Skeletal muscle tissue (tissue), 4 donors: Measurements from ENCODE around the gene EXOSC3. TPM values are rescaled to one million over a fixed set of nuclear protein-coding genes. Genes with fewer than 3 reads are reported as not detected.
"Not testable (repeated sequence)": the region's sequence is repeated elsewhere in the genome, so short reads cannot be mapped to it uniquely, and the experiment has no call there.

Experiments
- H3K27ac ChIP-seq: one replicate; pipeline ENCODE4 v1.7.0; 2013; ENCODE audit warnings: mild to moderate bottlenecking, low read depth, low read length, inconsistent platforms
- H3K27me3 ChIP-seq, 3 donors: one replicate each; pipeline ENCODE4 v1.7.0; 2013; ENCODE audit warnings: low read length in 3 of 3; ENCODE audit not compliant: control insufficient read depth in 3 of 3, insufficient read depth in 3 of 3
- H3K36me3 ChIP-seq, 3 donors: one replicate each; pipeline ENCODE4 v1.7.0; 2013; ENCODE audit warnings: low read length in 3 of 3; ENCODE audit not compliant: control insufficient read depth in 3 of 3, insufficient read depth in 3 of 3
- H3K4me1 ChIP-seq, 3 donors: one replicate each; pipeline ENCODE4 v1.7.0; 2013; ENCODE audit warnings: low read length in 3 of 3, mild to moderate bottlenecking in 3 of 3; ENCODE audit not compliant: control insufficient read depth in 3 of 3, insufficient read depth in 3 of 3
- H3K4me3 ChIP-seq, 3 donors: one replicate each; pipeline ENCODE4 v1.7.0; 2013; ENCODE audit warnings: low read length in 3 of 3
- H3K9ac ChIP-seq, 3 donors: one replicate each; pipeline ENCODE4 v1.7.0; 2013; ENCODE audit warnings: low read length in 3 of 3, mild to moderate bottlenecking in 3 of 3, moderate library complexity in 2 of 3, low read depth in 1 of 3
- H3K9me3 ChIP-seq, 3 donors: one replicate each; pipeline ENCODE4 v1.7.0; 2013; ENCODE audit warnings: low read length in 3 of 3; ENCODE audit not compliant: control insufficient read depth in 3 of 3
- total RNA-seq: library from RNA; depleted of rRNA; stranded (reverse); fragments of >200 nt; gene quantifications from one replicate; pipeline ENCODE4 v1.2.3, GENCODE V29; 2014
- donor health status: Osteomylitis.

The EXOSC3 gene
- total RNA-seq, 1 donor from 2014 or later: 26.1 TPM

- H3K9ac ChIP-seq: peak within 1 kb of the TSS; percentile 81 to 87 (median 82)
- H3K4me3 ChIP-seq: peak within 1 kb of the TSS; percentile 88 to 96 (median 94)
- no peaks in the 10 kb centered on the region for H3K27me3 ChIP-seq
- no peaks in the 10 kb centered on the region for H3K9me3 ChIP-seq
- no peaks in the 10 kb centered on the region for H3K36me3 ChIP-seq
- peak within 1 kb of the TSS; percentile 26 for H3K27ac ChIP-seq
- peaks cover 9 to 12% (median 12%) of the 10 kb centered on the region in 3 donors for H3K4me1 ChIP-seq
Observed at GRCh38 chr9:37753489-37754190, 31.2 kb downstream of the EXOSC3 start, which contains the start of gene TRMT10B. Gene TRMT10B (plus strand): TSS chr9:37753805. CDS start chr9:37761932, 8,127 bp downstream.

- Histone ChIP-seq H3K9me3 (no peaks in the 10 kb centered on the region), H3K27me3 (no peaks in the 10 kb centered on the region), H3K27ac (no peak overlapping the region), H3K4me1 (peaks cover 9 to 12% (median 12%) of the 10 kb centered on the region in 3 donors), H3K4me3 (peak overlapping the region; percentile 88 to 96 (median 94)), H3K9ac (peak overlapping the region; percentile 76 to 87 (median 81)), H3K36me3 (no peaks in the 10 kb centered on the region)
Observed at GRCh38 chr9:37752642-37753488, 32.0 kb downstream of the EXOSC3 start.

GRCh38 chr9:37752112-37752511 is 32.8 kb downstream of the EXOSC3 start:
- not testable (repeated sequence) for H3K9me3 ChIP-seq, H3K36me3 ChIP-seq, H3K9ac ChIP-seq, H3K4me3 ChIP-seq, H3K27me3 ChIP-seq, H3K27ac ChIP-seq
- peaks cover 9 to 12% (median 12%) of the 10 kb centered on the region in 3 donors for H3K4me1 ChIP-seq

- H3K27ac ChIP-seq, H3K9ac ChIP-seq, H3K4me3 ChIP-seq, H3K36me3 ChIP-seq, H3K9me3 ChIP-seq, H3K27me3 ChIP-seq: not testable (repeated sequence)
- H3K4me1 ChIP-seq: peaks cover 9 to 12% (median 12%) of the 10 kb centered on the region in 3 donors
Observed at GRCh38 chr9:37751704-37752103, 33.2 kb downstream of the EXOSC3 start.

GRCh38 chr9:37751186-37751585 is 33.7 kb downstream of the EXOSC3 start:
- H3K4me3 ChIP-seq: no peak overlapping the region
- H3K36me3 ChIP-seq: no peaks in the 10 kb centered on the region
- H3K27ac ChIP-seq: no peak overlapping the region
- H3K9me3 ChIP-seq: no peaks in the 10 kb centered on the region
- H3K27me3 ChIP-seq: no peaks in the 10 kb centered on the region
- no peak overlapping the region for H3K9ac ChIP-seq
- H3K4me1 ChIP-seq: peaks cover 9 to 12% (median 12%) of the 10 kb centered on the region in 3 donors

GRCh38 chr9:37749129-37749528 is 35.7 kb downstream of the EXOSC3 start:
- peaks cover 2 to 7% (median 7%) of the 10 kb centered on the region in 3 donors for H3K4me1 ChIP-seq
- no peak overlapping the region for H3K9ac ChIP-seq
- no peak overlapping the region for H3K4me3 ChIP-seq
- H3K9me3 ChIP-seq: no peaks in the 10 kb centered on the region
- no peaks in the 10 kb centered on the region for H3K36me3 ChIP-seq
- H3K27ac ChIP-seq: no peak overlapping the region
- H3K27me3 ChIP-seq: no peaks in the 10 kb centered on the region

- H3K27me3 ChIP-seq: no peaks in the 10 kb centered on the region
Observed at GRCh38 chr9:37747271-37747753, 37.6 kb downstream of the EXOSC3 start.

GRCh38 chr9:37746448-37747270 is 38.2 kb downstream of the EXOSC3 start:
- Histone ChIP-seq H3K36me3 (no peaks in the 10 kb centered on the region), H3K27ac (no peak overlapping the region), H3K9me3 (no peaks in the 10 kb centered on the region), H3K27me3 (no peaks in the 10 kb centered on the region), H3K9ac (no peak overlapping the region), H3K4me1 (no peaks in the 10 kb centered on the region), H3K4me3 (no peak overlapping the region)

More at GRCh38 chr9:37747271-37747753, 37.6 kb downstream of the EXOSC3 start:
- H3K4me1 ChIP-seq: no peaks in the 10 kb centered on the region
- H3K9me3 ChIP-seq: no peaks in the 10 kb centered on the region
- no peak overlapping the region for H3K9ac ChIP-seq
- H3K4me3 ChIP-seq: no peak overlapping the region
- no peak overlapping the region for H3K27ac ChIP-seq
- no peaks in the 10 kb centered on the region for H3K36me3 ChIP-seq

- H3K27ac ChIP-seq: no peak overlapping the region
- H3K4me1 ChIP-seq: no peaks in the 10 kb centered on the region
- H3K36me3 ChIP-seq: peaks cover 0 to 2% (median 0%) of the 10 kb centered on the region in 3 donors
- no peak overlapping the region for H3K9ac ChIP-seq
- H3K9me3 ChIP-seq: no peaks in the 10 kb centered on the region
- no peak overlapping the region for H3K4me3 ChIP-seq
- H3K27me3 ChIP-seq: no peaks in the 10 kb centered on the region
Observed at GRCh38 chr9:37745970-37746369, 38.9 kb downstream of the EXOSC3 start.
